Uterus (tissue), 2 donors: ENCODE measurements around the gene EMC10.

Source experiments
- CTCF ChIP-seq, 4 experiments: fragments of 200-600 bp in 2 of 4; fragments of 450-650 bp in 2 of 4; sonication (generic) in 2 of 4; IDR thresholded peaks; one replicate each; pipeline ENCODE4 v1.5.1; 2016 to 2019; ENCODE audit warnings: antibody characterized with exemption in 4 of 4, mild to moderate bottlenecking in 2 of 4, moderate library complexity in 1 of 4
- POLR2A ChIP-seq, 2 donors: fragments of 450-650 bp; IDR thresholded peaks; one replicate each; pipeline ENCODE4 v1.6.1; 2016; ENCODE audit warnings: antibody characterized with exemption in 2 of 2, mild to moderate bottlenecking in 1 of 2, moderate library complexity in 1 of 2

DNA sequence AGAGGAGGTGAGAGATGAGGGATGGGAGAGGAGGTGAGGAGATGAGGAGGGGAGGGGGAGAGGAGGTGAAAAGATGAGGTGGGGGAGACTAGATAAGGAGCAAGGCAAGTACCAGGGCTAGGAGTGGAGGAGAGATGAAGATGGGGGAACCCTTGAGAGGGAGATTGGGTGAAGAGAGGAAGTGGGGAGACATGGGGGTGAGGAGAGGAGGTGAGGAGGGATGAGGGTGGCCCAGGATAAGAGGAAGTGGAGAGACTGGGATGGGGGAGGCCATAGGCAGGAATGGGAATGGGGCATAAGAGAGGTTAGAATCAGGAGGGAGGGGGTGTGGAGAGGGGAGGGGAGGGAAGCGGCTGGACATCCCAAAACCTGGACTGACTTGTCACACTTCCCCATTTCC is 16.7 kb upstream of the EMC10 start:
- TF ChIP-seq POLR2A (IDR thresholded peaks at IDR 0.05) (no peak), CTCF (IDR thresholded peaks at IDR 0.05) (no peak)
